A549 (cell line): Measurements from ENCODE around the gene HDAC10. TPM values are rescaled to one million over a fixed set of nuclear protein-coding genes. Genes with fewer than 3 reads are reported as not detected.

Experiments used
- ATAC-seq, 2 experiments: fragments of 200-7000 bp in 1 of 2; fragments of >200 bp in 1 of 2; cut with Nextera tagmentation in 1 of 2; cut with Tn5 transposase in 1 of 2; 3 replicates each; pipeline versions ENCODE4 v1.8.0 to v1.9.1; 2018 to 2020; ENCODE audit warnings: mild to moderate bottlenecking in 1 of 2, moderate library complexity in 1 of 2
- CTCF ChIA-PET: fragments of 300-600 bp; sonication (Branson Sonifier 250); formaldehyde crosslinking; extraction: SDS; loops from one replicate; lab custom pipeline; 2021; ENCODE audit warnings: antibody characterized with exemption, inconsistent platforms; lab: Yijun Ruan, JAX
- POLR2A ChIA-PET: fragments of 350-600 bp; formaldehyde crosslinking; extraction: SDS; loops from one replicate; lab custom pipeline; 2021; ENCODE audit warnings: antibody characterized with exemption, inconsistent platforms; lab: Yijun Ruan, JAX
- DNase-seq, 2 experiments: peaks; one replicate each; pipeline versions ENCODE4 v3.0.0 to v3.0.0-alpha.2; 2011 to 2016; ENCODE audit warnings: low read depth in 1 of 2, low spot score in 1 of 2
- FAIRE-seq: peaks from 2 replicates; lab custom pipeline; 2011; peaks lifted over from hg19 to GRCh38; lab: Jason Lieb, UNC
- H3K27ac ChIP-seq, 2 experiments: fragments of >200 bp; sonication (Bioruptor Twin); formaldehyde crosslinking; 3 replicates each; pipeline ENCODE4 v1.5.1; 2016 to 2017
- H3K4me1 ChIP-seq: fragments of >200 bp; sonication (Bioruptor Twin); formaldehyde crosslinking; 3 replicates; pipeline ENCODE4 v1.6.1; 2016
- H3K4me2 ChIP-seq: fragments of >200 bp; sonication (Bioruptor Twin); formaldehyde crosslinking; 3 replicates; pipeline ENCODE4 v1.6.1; 2016
- H3K4me3 ChIP-seq: fragments of >200 bp; sonication (Bioruptor Twin); formaldehyde crosslinking; 3 replicates; pipeline ENCODE4 v1.5.1; 2016
- H3K9me3 ChIP-seq: fragments of >200 bp; sonication (Bioruptor Twin); formaldehyde crosslinking; 3 replicates; pipeline ENCODE4 v1.6.1; 2016
- BCL3 ChIP-seq: fragments of >200 bp; sonication (Bioruptor Twin); formaldehyde crosslinking; IDR thresholded peaks from 3 replicates; pipeline ENCODE4 v1.6.1; 2016
- CBX2 ChIP-seq: fragments of 200-600 bp; sonication (generic); IDR thresholded peaks from 2 replicates; pipeline ENCODE4 v1.6.1; 2016; ENCODE audit warnings: low read depth, mild to moderate bottlenecking, borderline replicate concordance
- E2F6 ChIP-seq: IDR thresholded peaks from 2 replicates; pipeline ENCODE4 v1.6.1; 2012; ENCODE audit warnings: low read depth, borderline replicate concordance
- FOSB ChIP-seq: fragments of 250-450 bp; sonication (Bioruptor Pico); IDR thresholded peaks from 2 replicates; pipeline ENCODE4 v1.5.0; 2020; ENCODE audit warnings: mild to moderate bottlenecking, moderate library complexity
- FOXS1 ChIP-seq: fragments of 250-450 bp; sonication (Bioruptor Pico); IDR thresholded peaks from 2 replicates; pipeline ENCODE4 v1.5.0; 2020; ENCODE audit warnings: mild to moderate bottlenecking, moderate library complexity
- HMGXB4 ChIP-seq: fragments of 250-450 bp; sonication (Bioruptor Pico); IDR thresholded peaks from 2 replicates; pipeline ENCODE4 v1.5.0; 2021; ENCODE audit warnings: mild to moderate bottlenecking, moderate library complexity, borderline replicate concordance
- MYC ChIP-seq: IDR thresholded peaks from 2 replicates; pipeline ENCODE4 v1.6.1; 2012; ENCODE audit warnings: mild to moderate bottlenecking, inconsistent platforms, low read length, improper control_type of control experiment, borderline replicate concordance
- NFE2L2 ChIP-seq: fragments of 150-350 bp; conservative IDR thresholded peaks from 2 replicates; pipeline ENCODE4 v1.6.1; 2014; ENCODE audit warnings: low read length
- NPAS2 ChIP-seq: fragments of 250-450 bp; sonication (Bioruptor Pico); IDR thresholded peaks from 2 replicates; pipeline ENCODE4 v1.8.0; 2022; ENCODE audit warnings: mild to moderate bottlenecking, moderate library complexity, borderline replicate concordance
- PHF8 ChIP-seq: fragments of 200-600 bp; sonication (generic); IDR thresholded peaks from 2 replicates; pipeline ENCODE4 v1.6.1; 2016; ENCODE audit warnings: low read depth, mild to moderate bottlenecking, antibody characterized with exemption, moderate library complexity, borderline replicate concordance
- RAD21 ChIP-seq, 2 experiments: fragments of >200 bp in 1 of 2; sonication (Bioruptor Twin) in 1 of 2; formaldehyde crosslinking in 1 of 2; IDR thresholded peaks in 1 of 2; conservative IDR thresholded peaks in 1 of 2; 2 replicates in 1 of 2; 3 replicates in 1 of 2; pipeline ENCODE4 v1.6.1; 2012 to 2018; ENCODE audit warnings: inconsistent platforms in 1 of 2
- SMC3 ChIP-seq: fragments of >200 bp; sonication (Bioruptor Twin); formaldehyde crosslinking; IDR thresholded peaks from 3 replicates; pipeline ENCODE4 v1.6.1; 2018; ENCODE audit warnings: inconsistent platforms
- SREBF2 ChIP-seq: fragments of 450-650 bp; IDR thresholded peaks from 2 replicates; pipeline ENCODE4 v1.6.1; 2014; ENCODE audit warnings: mild to moderate bottlenecking, moderate library complexity
- ZSCAN20 ChIP-seq: fragments of 250-450 bp; sonication (Bioruptor Pico); IDR thresholded peaks from 2 replicates; pipeline ENCODE4 v1.8.0; 2022; ENCODE audit warnings: mild to moderate bottlenecking, moderate library complexity
- WGBS: methylation state at CpG from one replicate; pipeline ENCODE4 v1.1.6; 2017; ENCODE audit errors: missing lambda C conversion rate; 5-methylcytosine and 5-hydroxymethylcytosine counted together
- polyA plus RNA-seq, 4 experiments: library from polyadenylated mRNA; depleted of rRNA in 3 of 4; stranded (reverse); fragments of >200 nt; fragmentation: RNase III in 1 of 4; extraction: RNeasy Plus Mini Kit Qiagen cat#74134 plus additional on column Dnase treatment in 1 of 4; gene quantifications; 2 replicates in 3 of 4; 3 replicates in 1 of 4; pipeline ENCODE4 v1.2.3, GENCODE V29; 2011 to 2017
- TF ChIP-seq, protein P1 (sequence below): fragments of 200-600 bp; sonication (generic); IDR thresholded peaks from 2 replicates; pipeline ENCODE4 v1.6.1; 2016; ENCODE audit warnings: antibody characterized with exemption, mild to moderate bottlenecking, moderate library complexity
- TF ChIP-seq, protein P2 (sequence below): fragments of 450-650 bp; IDR thresholded peaks from 2 replicates; pipeline ENCODE4 v1.6.1; 2014; ENCODE audit warnings: antibody characterized with exemption
- TF ChIP-seq, protein P3 (sequence below): IDR thresholded peaks from 2 replicates; pipeline ENCODE4 v1.6.1; 2012
- TF ChIP-seq, protein P4 (sequence below): fragments of >200 bp; sonication (Bioruptor Twin); formaldehyde crosslinking; IDR thresholded peaks from 3 replicates; pipeline ENCODE4 v1.5.1; 2016

Gene HDAC10
- polyA plus RNA-seq, 2 of the 4 experiments (the other 2 are of a cell fraction), result 2.4 to 12.0 TPM

- TF ChIP-seq, protein P1, sequence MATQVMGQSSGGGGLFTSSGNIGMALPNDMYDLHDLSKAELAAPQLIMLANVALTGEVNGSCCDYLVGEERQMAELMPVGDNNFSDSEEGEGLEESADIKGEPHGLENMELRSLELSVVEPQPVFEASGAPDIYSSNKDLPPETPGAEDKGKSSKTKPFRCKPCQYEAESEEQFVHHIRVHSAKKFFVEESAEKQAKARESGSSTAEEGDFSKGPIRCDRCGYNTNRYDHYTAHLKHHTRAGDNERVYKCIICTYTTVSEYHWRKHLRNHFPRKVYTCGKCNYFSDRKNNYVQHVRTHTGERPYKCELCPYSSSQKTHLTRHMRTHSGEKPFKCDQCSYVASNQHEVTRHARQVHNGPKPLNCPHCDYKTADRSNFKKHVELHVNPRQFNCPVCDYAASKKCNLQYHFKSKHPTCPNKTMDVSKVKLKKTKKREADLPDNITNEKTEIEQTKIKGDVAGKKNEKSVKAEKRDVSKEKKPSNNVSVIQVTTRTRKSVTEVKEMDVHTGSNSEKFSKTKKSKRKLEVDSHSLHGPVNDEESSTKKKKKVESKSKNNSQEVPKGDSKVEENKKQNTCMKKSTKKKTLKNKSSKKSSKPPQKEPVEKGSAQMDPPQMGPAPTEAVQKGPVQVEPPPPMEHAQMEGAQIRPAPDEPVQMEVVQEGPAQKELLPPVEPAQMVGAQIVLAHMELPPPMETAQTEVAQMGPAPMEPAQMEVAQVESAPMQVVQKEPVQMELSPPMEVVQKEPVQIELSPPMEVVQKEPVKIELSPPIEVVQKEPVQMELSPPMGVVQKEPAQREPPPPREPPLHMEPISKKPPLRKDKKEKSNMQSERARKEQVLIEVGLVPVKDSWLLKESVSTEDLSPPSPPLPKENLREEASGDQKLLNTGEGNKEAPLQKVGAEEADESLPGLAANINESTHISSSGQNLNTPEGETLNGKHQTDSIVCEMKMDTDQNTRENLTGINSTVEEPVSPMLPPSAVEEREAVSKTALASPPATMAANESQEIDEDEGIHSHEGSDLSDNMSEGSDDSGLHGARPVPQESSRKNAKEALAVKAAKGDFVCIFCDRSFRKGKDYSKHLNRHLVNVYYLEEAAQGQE, result no peak
Observed at GRCh38 chr22:50296658-50297490, 45.8 kb upstream of the HDAC10 start (continued).

GRCh38 chr22:50294319-50294656 lies 43.2 kb upstream of the HDAC10 start:
- FAIRE-seq, result no peak
- ChIA-PET CTCF (interaction anchor here (0.8 to 5.2 kb wide), 9 partner anchors 8 to 327 kb away, joined by 3 to 35 read pairs (median 4); partner anchors contain the start of gene DENND6B), POLR2A (interaction anchor here (0.6 to 2.4 kb wide), 2 partner anchors 11 to 180 kb away, joined by 6 to 11 read pairs; no protein-coding TSS in a partner anchor)
- WGBS, result 50% methylated on average over 1 of the region's 5 CpGs
- no peaks in the 10 kb centered on the region for H3K9me3 ChIP-seq
- H3K4me3 ChIP-seq, result no peak overlapping the region; the same call in 2 of the 3 replicates
- no peak for DNase-seq
- H3K4me2 ChIP-seq, result peak overlapping the region; percentile 92
- H3K27ac ChIP-seq, result peak overlapping the region; percentile 92 to 94
- H3K4me1 ChIP-seq, result peaks cover 48% of the 10 kb centered on the region
- ATAC-seq, result peak; percentile 7 to 24; a peak in 4 of 6 replicates
- TF ChIP-seq, protein P2, sequence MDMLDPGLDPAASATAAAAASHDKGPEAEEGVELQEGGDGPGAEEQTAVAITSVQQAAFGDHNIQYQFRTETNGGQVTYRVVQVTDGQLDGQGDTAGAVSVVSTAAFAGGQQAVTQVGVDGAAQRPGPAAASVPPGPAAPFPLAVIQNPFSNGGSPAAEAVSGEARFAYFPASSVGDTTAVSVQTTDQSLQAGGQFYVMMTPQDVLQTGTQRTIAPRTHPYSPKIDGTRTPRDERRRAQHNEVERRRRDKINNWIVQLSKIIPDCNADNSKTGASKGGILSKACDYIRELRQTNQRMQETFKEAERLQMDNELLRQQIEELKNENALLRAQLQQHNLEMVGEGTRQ, result no peak
- no peak for TF ChIP-seq CBX2
- TF ChIP-seq MYC, result no peak
- TF ChIP-seq FOSB (CRISPR knock-in tag), result no peak
- no peak for TF ChIP-seq SMC3
- no peak for TF ChIP-seq NFE2L2
- TF ChIP-seq RAD21 (conservative IDR thresholded peaks at IDR 0.05 in 1 of 2, IDR thresholded peaks at IDR 0.05 in 1 of 2), result no peak
- no peak for TF ChIP-seq E2F6
- no peak for TF ChIP-seq PHF8
- TF ChIP-seq FOXS1 (CRISPR knock-in tag), result no peak
- no peak for TF ChIP-seq HMGXB4 (CRISPR knock-in tag)
- no peak for TF ChIP-seq BCL3
- TF ChIP-seq, protein P3, sequence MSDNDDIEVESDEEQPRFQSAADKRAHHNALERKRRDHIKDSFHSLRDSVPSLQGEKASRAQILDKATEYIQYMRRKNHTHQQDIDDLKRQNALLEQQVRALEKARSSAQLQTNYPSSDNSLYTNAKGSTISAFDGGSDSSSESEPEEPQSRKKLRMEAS, result no peak
- TF ChIP-seq ZSCAN20 (CRISPR knock-in tag), result no peak
- no peak for TF ChIP-seq SREBF2
- no peak for TF ChIP-seq NPAS2
- TF ChIP-seq, protein P4, sequence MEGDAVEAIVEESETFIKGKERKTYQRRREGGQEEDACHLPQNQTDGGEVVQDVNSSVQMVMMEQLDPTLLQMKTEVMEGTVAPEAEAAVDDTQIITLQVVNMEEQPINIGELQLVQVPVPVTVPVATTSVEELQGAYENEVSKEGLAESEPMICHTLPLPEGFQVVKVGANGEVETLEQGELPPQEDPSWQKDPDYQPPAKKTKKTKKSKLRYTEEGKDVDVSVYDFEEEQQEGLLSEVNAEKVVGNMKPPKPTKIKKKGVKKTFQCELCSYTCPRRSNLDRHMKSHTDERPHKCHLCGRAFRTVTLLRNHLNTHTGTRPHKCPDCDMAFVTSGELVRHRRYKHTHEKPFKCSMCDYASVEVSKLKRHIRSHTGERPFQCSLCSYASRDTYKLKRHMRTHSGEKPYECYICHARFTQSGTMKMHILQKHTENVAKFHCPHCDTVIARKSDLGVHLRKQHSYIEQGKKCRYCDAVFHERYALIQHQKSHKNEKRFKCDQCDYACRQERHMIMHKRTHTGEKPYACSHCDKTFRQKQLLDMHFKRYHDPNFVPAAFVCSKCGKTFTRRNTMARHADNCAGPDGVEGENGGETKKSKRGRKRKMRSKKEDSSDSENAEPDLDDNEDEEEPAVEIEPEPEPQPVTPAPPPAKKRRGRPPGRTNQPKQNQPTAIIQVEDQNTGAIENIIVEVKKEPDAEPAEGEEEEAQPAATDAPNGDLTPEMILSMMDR, result no peak
